Measurements from ENCODE around the gene GLG1.

Gene GLG1

GRCh38 chr16:74583926-74584666, 22.8 kb downstream of the GLG1 start:
- TF ChIP-seq CTCF (IDR thresholded peaks at IDR 0.05; ENCODE audit: insufficient read depth, low read length, missing control alignments), result no peak
- DNase-seq (ENCODE audit: low read depth, low spot score), result no peak
- ChIA-PET CTCF (interaction anchor here (2.3 kb wide), 1 partner anchor 9 kb away, joined by 6 read pairs; no protein-coding TSS in a partner anchor), POLR2A (interaction anchor here (0.9 kb wide), 1 partner anchor 23 kb away, joined by 5 read pairs; the partner anchor contains the start of gene GLG1)
- peak overlapping the region; percentile 43 for H3K4me3 ChIP-seq (ENCODE audit: low read depth, low read length)

GRCh38 chr16:74582970-74583369, 23.9 kb downstream of the GLG1 start:
- no peak for DNase-seq (ENCODE audit: low read depth, low spot score)
- ChIA-PET CTCF (interaction anchor here (1.3 to 2.3 kb wide), 4 partner anchors 10 to 21 kb away, joined by 3 to 6 read pairs (median 4); no protein-coding TSS in a partner anchor), POLR2A (no interaction called here)
- no peak for TF ChIP-seq CTCF (IDR thresholded peaks at IDR 0.05; ENCODE audit: insufficient read depth, low read length, missing control alignments)
- H3K4me3 ChIP-seq (ENCODE audit: low read depth, low read length), result no peak overlapping the region

GRCh38 chr16:74580833-74581232, 26.1 kb downstream of the GLG1 start:
- DNase-seq (ENCODE audit: low read depth, low spot score), result no peak
- no peak for TF ChIP-seq CTCF (IDR thresholded peaks at IDR 0.05; ENCODE audit: insufficient read depth, low read length, missing control alignments)
- ChIA-PET POLR2A (no interaction called here), CTCF (no interaction called here)
- no peak overlapping the region for H3K4me3 ChIP-seq (ENCODE audit: low read depth, low read length)

GRCh38 chr16:74578838-74579237, 28.1 kb downstream of the GLG1 start:
- DNase-seq (ENCODE audit: low read depth, low spot score), result no peak
- POLR2A ChIA-PET, result no interaction called here
- no peak overlapping the region for H3K4me3 ChIP-seq (ENCODE audit: low read depth, low read length)
- no peak for TF ChIP-seq CTCF (IDR thresholded peaks at IDR 0.05; ENCODE audit: insufficient read depth, low read length, missing control alignments)
- CTCF ChIA-PET, result interaction anchor here (1.0 to 1.2 kb wide), 2 partner anchors 10 to 22 kb away, joined by 3 to 4 read pairs; no protein-coding TSS in a partner anchor

GRCh38 chr16:74578433-74578832, 28.5 kb downstream of the GLG1 start:
- DNase-seq (ENCODE audit: low read depth, low spot score), result no peak
- H3K4me3 ChIP-seq (ENCODE audit: low read depth, low read length), result no peak overlapping the region
- CTCF ChIA-PET, result interaction anchor here (1.0 to 1.2 kb wide), 2 partner anchors 9 to 21 kb away, joined by 3 to 4 read pairs; no protein-coding TSS in a partner anchor
- POLR2A ChIA-PET, result no interaction called here
- TF ChIP-seq CTCF (IDR thresholded peaks at IDR 0.05; ENCODE audit: insufficient read depth, low read length, missing control alignments), result no peak

- ChIA-PET CTCF (interaction anchor here (1.0 to 1.2 kb wide), 2 partner anchors 9 to 21 kb away, joined by 3 to 4 read pairs; no protein-coding TSS in a partner anchor), POLR2A (no interaction called here)
- TF ChIP-seq CTCF (IDR thresholded peaks at IDR 0.05; ENCODE audit: insufficient read depth, low read length, missing control alignments), result no peak
- H3K4me3 ChIP-seq (ENCODE audit: low read depth, low read length), result no peak overlapping the region
- DNase-seq (ENCODE audit: low read depth, low spot score), result no peak
Measured at GRCh38 chr16:74577882-74578366, 29.0 kb downstream of the GLG1 start.
